ENCODE measurements around the gene OR4E1.
"Not testable (repeated sequence)": the region's sequence is repeated elsewhere in the genome, so short reads cannot be mapped to it uniquely, and the experiment has no call there.

Gene OR4E1

GRCh38 chr14:21673718-21674117 is at the start of gene OR4E1:
TSS of gene OR4E1 (minus strand) at chr14:21673818. CDS start at chr14:21670935, 2,883 bp downstream.
- no peak for DNase-seq

GRCh38 chr14:21721504-21721903 is 47.9 kb upstream of the OR4E1 start:
- no peak for DNase-seq

- no peak for DNase-seq
These were observed 46.2 kb upstream of the OR4E1 start for GRCh38 chr14:21719841-21720240.

- no peak for DNase-seq
These were observed 40.8 kb upstream of the OR4E1 start for GRCh38 chr14:21714318-21714929.

GRCh38 chr14:21712036-21712435 is 38.4 kb upstream of the OR4E1 start:
- no peak for DNase-seq

- no peak for DNase-seq
These were observed 37.8 kb upstream of the OR4E1 start for GRCh38 chr14:21711360-21711961.

- DNase-seq = no peak
These were observed 30.7 kb upstream of the OR4E1 start for GRCh38 chr14:21704338-21704737.

- no peak for DNase-seq
These were observed 30.0 kb upstream of the OR4E1 start for GRCh38 chr14:21703357-21704326.

- no peak for DNase-seq
These were observed 28.7 kb upstream of the OR4E1 start for GRCh38 chr14:21702316-21702715.

GRCh38 chr14:21699551-21699950 is 25.9 kb upstream of the OR4E1 start:
- DNase-seq = no peak

GRCh38 chr14:21698538-21698937 is 24.9 kb upstream of the OR4E1 start:
- not testable (repeated sequence) for DNase-seq

GRCh38 chr14:21697662-21698061 is 24.0 kb upstream of the OR4E1 start:
- DNase-seq = not testable (repeated sequence)

GRCh38 chr14:21694425-21694824 is 20.8 kb upstream of the OR4E1 start:
- DNase-seq = no peak

- DNase-seq = no peak
These were observed 12.8 kb upstream of the OR4E1 start for GRCh38 chr14:21686468-21686867.

- DNase-seq = no peak
These were observed 6.5 kb upstream of the OR4E1 start for GRCh38 chr14:21680072-21680471.

- no peak for DNase-seq
These were observed 1.9 kb upstream of the OR4E1 start for GRCh38 chr14:21675566-21675965.

GRCh38 chr14:21672116-21672515 is 1.5 kb downstream of the OR4E1 start:
- DNase-seq = no peak

- DNase-seq = no peak
These were observed 2.2 kb downstream of the OR4E1 start for GRCh38 chr14:21671371-21671770.

GRCh38 chr14:21669284-21669683 is 4.3 kb downstream of the OR4E1 start:
- no peak for DNase-seq

GRCh38 chr14:21668377-21668776 is 5.2 kb downstream of the OR4E1 start:
- no peak for DNase-seq

GRCh38 chr14:21656980-21657379 is 16.6 kb downstream of the OR4E1 start:
- DNase-seq = no peak

- DNase-seq = no peak
These were observed 19.4 kb downstream of the OR4E1 start for GRCh38 chr14:21654215-21654614.

- DNase-seq = no peak
These were observed 20.2 kb downstream of the OR4E1 start, which contains the start of gene OR4E2 for GRCh38 chr14:21653331-21653885. TSS of gene OR4E2 (plus strand) at chr14:21653835. CDS start at chr14:21665083, 11,248 bp downstream.

All from NCI-H510A (cell line).